ENCODE data around the gene FPR3. TPM values are rescaled to one million over a fixed set of nuclear protein-coding genes. Genes with fewer than 3 reads are reported as not detected.

FPR3 gene
- total RNA-seq, 1 experiment from 2014 or later: not detected

DNA sequence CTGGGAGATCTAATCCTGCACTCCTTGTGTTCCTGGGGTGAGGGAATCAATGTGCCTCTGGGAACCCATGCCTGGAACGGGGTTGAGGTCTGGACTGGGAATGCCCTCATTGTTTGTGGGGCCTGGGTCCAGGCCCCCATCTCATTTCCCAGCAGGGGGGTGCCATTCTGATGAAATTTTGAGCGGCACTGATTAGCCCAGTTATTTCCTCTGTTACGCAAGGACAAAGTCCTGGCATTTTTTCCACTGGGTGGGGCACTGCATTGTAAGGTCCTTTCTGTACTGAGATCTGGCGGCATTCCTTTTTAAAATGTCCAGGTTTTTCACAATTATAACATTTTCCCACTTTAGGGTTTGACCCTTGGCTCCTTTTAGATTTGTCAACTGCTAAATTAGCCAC lies 14.8 kb downstream of the FPR3 start:
- H3K27ac Mint-ChIP-seq (ENCODE audit: unreplicated experiment): no peak overlapping the region
- TF ChIP-seq, protein P1, sequence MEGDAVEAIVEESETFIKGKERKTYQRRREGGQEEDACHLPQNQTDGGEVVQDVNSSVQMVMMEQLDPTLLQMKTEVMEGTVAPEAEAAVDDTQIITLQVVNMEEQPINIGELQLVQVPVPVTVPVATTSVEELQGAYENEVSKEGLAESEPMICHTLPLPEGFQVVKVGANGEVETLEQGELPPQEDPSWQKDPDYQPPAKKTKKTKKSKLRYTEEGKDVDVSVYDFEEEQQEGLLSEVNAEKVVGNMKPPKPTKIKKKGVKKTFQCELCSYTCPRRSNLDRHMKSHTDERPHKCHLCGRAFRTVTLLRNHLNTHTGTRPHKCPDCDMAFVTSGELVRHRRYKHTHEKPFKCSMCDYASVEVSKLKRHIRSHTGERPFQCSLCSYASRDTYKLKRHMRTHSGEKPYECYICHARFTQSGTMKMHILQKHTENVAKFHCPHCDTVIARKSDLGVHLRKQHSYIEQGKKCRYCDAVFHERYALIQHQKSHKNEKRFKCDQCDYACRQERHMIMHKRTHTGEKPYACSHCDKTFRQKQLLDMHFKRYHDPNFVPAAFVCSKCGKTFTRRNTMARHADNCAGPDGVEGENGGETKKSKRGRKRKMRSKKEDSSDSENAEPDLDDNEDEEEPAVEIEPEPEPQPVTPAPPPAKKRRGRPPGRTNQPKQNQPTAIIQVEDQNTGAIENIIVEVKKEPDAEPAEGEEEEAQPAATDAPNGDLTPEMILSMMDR (IDR thresholded peaks at IDR 0.05; ENCODE audit: insufficient read depth in 1 of 2, low read depth in 1 of 2, low read length in 1 of 2, severe bottlenecking in 1 of 2, unreplicated experiment in 1 of 2): no peak
- intact Hi-C loops (cut with micrococcal nuclease; ENCODE audit: unreplicated experiment): no loop called here
- no peaks in the 10 kb centered on the region for H3K36me3 ChIP-seq (ENCODE audit: control insufficient read depth, insufficient read depth, low read length)
- H3K4me3 Mint-ChIP-seq (ENCODE audit: unreplicated experiment): no peak overlapping the region
- H3K4me1 Mint-ChIP-seq (ENCODE audit: low read depth, unreplicated experiment): no peaks in the 10 kb centered on the region
- ChIA-PET CTCF (no interaction called here), POLR2A (no interaction called here)
- H3K27me3 ChIP-seq (replicated peaks; ENCODE audit: control insufficient read depth, insufficient read depth, low read length): no peaks in the 10 kb centered on the region
- H3K9me3 ChIP-seq: peaks cover 18% of the 10 kb centered on the region
- peaks cover 35% of the 10 kb centered on the region for H3K9me3 Mint-ChIP-seq (ENCODE audit: unreplicated experiment)
- DNase-seq: no peak
- H3K4me3 ChIP-seq (ENCODE audit: low read depth, low read length): no peak overlapping the region
- H3K27me3 Mint-ChIP-seq (ENCODE audit: insufficient read depth, unreplicated experiment): no peaks in the 10 kb centered on the region
- H3K36me3 Mint-ChIP-seq (ENCODE audit: insufficient read depth, unreplicated experiment): no peaks in the 10 kb centered on the region
- no peaks in the 10 kb centered on the region for H3K4me1 ChIP-seq
- BruUV-seq (replicated peaks): no TSS peak

DNA sequence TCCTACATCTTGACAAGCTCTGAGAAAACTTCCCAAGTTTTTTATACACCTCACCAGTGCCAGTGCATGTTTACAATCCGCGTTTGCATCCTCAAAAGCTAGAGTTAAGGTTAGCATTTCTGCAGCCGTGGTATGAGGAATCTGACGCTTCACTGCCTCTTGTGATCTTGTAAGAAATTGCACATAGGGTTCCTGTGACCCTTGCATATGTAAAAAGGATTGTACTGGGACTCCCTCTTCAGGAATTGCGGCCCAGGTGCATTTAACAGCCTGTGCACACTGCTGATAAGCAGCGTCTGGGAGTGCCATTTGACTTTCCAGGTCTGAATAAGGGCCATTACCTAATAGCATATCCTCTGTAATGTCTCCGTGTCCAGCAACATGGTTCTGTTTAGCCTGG lies 15.3 kb downstream of the FPR3 start:
- H3K27ac Mint-ChIP-seq (ENCODE audit: unreplicated experiment): no peak overlapping the region
- no TSS peak for BruUV-seq (replicated peaks)
- intact Hi-C loops (cut with micrococcal nuclease; ENCODE audit: unreplicated experiment): no loop called here
- Histone ChIP-seq H3K4me3 (ENCODE audit: low read depth, low read length) (no peak overlapping the region), H3K4me1 (no peaks in the 10 kb centered on the region), H3K27me3 (replicated peaks; ENCODE audit: control insufficient read depth, insufficient read depth, low read length) (no peaks in the 10 kb centered on the region), H3K36me3 (ENCODE audit: control insufficient read depth, insufficient read depth, low read length) (no peaks in the 10 kb centered on the region), H3K9me3 (peaks cover 17% of the 10 kb centered on the region; the same call in 1 of the 2 replicates)
- TF ChIP-seq, protein P1 (IDR thresholded peaks at IDR 0.05; ENCODE audit: insufficient read depth in 1 of 2, low read depth in 1 of 2, low read length in 1 of 2, severe bottlenecking in 1 of 2, unreplicated experiment in 1 of 2): peak; percentile 1 to 9
- no peak overlapping the region for H3K4me3 Mint-ChIP-seq (ENCODE audit: unreplicated experiment)
- peak; percentile 17 to 52 for DNase-seq
- ChIA-PET POLR2A (no interaction called here), CTCF (no interaction called here)
- H3K4me1 Mint-ChIP-seq (ENCODE audit: low read depth, unreplicated experiment): no peaks in the 10 kb centered on the region
- peaks cover 32% of the 10 kb centered on the region for H3K9me3 Mint-ChIP-seq (ENCODE audit: unreplicated experiment)
- H3K27me3 Mint-ChIP-seq (ENCODE audit: insufficient read depth, unreplicated experiment): no peaks in the 10 kb centered on the region
- H3K36me3 Mint-ChIP-seq (ENCODE audit: insufficient read depth, unreplicated experiment): no peaks in the 10 kb centered on the region

DNA sequence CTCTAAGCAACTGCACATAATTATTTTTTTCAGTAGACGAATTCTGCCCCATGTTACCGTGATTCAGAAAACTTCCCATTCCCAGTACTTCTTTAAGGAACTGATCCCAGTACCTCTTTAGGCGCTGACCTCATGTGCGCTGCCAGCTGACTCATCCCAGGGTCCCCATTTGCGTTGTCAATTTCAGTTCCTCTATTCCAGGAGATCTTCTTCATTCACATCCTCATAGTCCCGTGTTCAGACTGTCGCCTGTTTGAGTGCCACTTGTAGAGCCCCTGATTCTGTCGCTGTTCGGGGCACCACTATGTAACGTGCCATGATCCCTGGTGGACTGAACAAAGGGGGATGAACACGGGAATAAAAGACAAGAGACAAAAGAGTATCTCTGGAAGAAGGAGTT lies 16.4 kb downstream of the FPR3 start:
- H3K9me3 Mint-ChIP-seq (ENCODE audit: unreplicated experiment): peaks cover 31% of the 10 kb centered on the region
- H3K4me3 ChIP-seq (ENCODE audit: low read depth, low read length): no peak overlapping the region
- H3K9me3 ChIP-seq: peaks cover 17% of the 10 kb centered on the region; the same call in 1 of the 2 replicates
- H3K27me3 ChIP-seq (replicated peaks; ENCODE audit: control insufficient read depth, insufficient read depth, low read length): no peaks in the 10 kb centered on the region
- H3K4me1 Mint-ChIP-seq (ENCODE audit: low read depth, unreplicated experiment): no peaks in the 10 kb centered on the region
- no peak overlapping the region for H3K27ac Mint-ChIP-seq (ENCODE audit: unreplicated experiment)
- DNase-seq: no peak
- POLR2A ChIA-PET: no interaction called here
- no peaks in the 10 kb centered on the region for H3K4me1 ChIP-seq
- H3K36me3 ChIP-seq (ENCODE audit: control insufficient read depth, insufficient read depth, low read length): no peaks in the 10 kb centered on the region
- TF ChIP-seq, protein P1 (IDR thresholded peaks at IDR 0.05; ENCODE audit: insufficient read depth in 1 of 2, low read depth in 1 of 2, low read length in 1 of 2, severe bottlenecking in 1 of 2, unreplicated experiment in 1 of 2): no peak
- no peaks in the 10 kb centered on the region for H3K27me3 Mint-ChIP-seq (ENCODE audit: insufficient read depth, unreplicated experiment)
- CTCF ChIA-PET: no interaction called here
- H3K36me3 Mint-ChIP-seq (ENCODE audit: insufficient read depth, unreplicated experiment): no peaks in the 10 kb centered on the region
- no TSS peak for BruUV-seq (replicated peaks)
- no peak overlapping the region for H3K4me3 Mint-ChIP-seq (ENCODE audit: unreplicated experiment)
- intact Hi-C loops (cut with micrococcal nuclease; ENCODE audit: unreplicated experiment): no loop called here
